ENCODE data around the gene NHLH2.

DNA sequence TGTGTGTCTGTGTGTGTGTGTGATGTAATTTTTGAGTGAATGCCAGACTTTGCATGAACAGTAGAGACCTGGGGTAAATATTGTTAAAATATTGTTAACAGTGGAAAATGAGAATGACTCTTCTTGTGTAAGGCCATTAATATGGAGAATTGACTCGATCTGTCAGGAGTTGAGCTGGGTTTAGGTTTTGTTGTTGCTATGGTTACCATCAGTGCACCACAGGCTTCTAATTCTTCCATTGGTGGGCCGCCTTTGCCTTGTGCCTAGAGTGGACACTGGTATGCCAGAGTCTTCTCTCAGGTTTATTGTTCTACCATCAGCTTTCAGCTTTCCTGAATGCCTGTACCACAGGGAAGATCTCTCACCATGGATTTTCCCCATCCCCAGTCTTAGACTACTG, 10.0 kb upstream of the NHLH2 start:
- TF ChIP-seq, protein P1, sequence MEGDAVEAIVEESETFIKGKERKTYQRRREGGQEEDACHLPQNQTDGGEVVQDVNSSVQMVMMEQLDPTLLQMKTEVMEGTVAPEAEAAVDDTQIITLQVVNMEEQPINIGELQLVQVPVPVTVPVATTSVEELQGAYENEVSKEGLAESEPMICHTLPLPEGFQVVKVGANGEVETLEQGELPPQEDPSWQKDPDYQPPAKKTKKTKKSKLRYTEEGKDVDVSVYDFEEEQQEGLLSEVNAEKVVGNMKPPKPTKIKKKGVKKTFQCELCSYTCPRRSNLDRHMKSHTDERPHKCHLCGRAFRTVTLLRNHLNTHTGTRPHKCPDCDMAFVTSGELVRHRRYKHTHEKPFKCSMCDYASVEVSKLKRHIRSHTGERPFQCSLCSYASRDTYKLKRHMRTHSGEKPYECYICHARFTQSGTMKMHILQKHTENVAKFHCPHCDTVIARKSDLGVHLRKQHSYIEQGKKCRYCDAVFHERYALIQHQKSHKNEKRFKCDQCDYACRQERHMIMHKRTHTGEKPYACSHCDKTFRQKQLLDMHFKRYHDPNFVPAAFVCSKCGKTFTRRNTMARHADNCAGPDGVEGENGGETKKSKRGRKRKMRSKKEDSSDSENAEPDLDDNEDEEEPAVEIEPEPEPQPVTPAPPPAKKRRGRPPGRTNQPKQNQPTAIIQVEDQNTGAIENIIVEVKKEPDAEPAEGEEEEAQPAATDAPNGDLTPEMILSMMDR (IDR thresholded peaks at IDR 0.05 in 2 of 3, conservative IDR thresholded peaks at IDR 0.05 in 1 of 3; ENCODE audit: control insufficient read depth in 2 of 3, extremely low read depth in 1 of 3, insufficient read depth in 1 of 3, low read depth in 3 of 3, low read length in 3 of 3) = no peak
- TF ChIP-seq RELA (IDR thresholded peaks at IDR 0.05; ENCODE audit: borderline replicate concordance, partially characterized antibody) (no peak), POLR2AphosphoS5 (IDR thresholded peaks at IDR 0.05; ENCODE audit: low read length) (no peak), SP1 (IDR thresholded peaks at IDR 0.05; ENCODE audit: low read depth, low read length) (no peak), SMARCA5 (IDR thresholded peaks at IDR 0.05) (no peak), ZZZ3 (IDR thresholded peaks at IDR 0.05; ENCODE audit: control insufficient read depth, insufficient read length, low read depth) (no peak), MYB (IDR thresholded peaks at IDR 0.05; ENCODE audit: borderline replicate concordance, low read depth, low read length) (no peak), HDAC6 (IDR thresholded peaks at IDR 0.05; ENCODE audit: unreplicated experiment) (no peak), PML (IDR thresholded peaks at IDR 0.05; ENCODE audit: low read length) (no peak), IKZF1 (conservative IDR thresholded peaks at IDR 0.05) (no peak), ETV6 (conservative IDR thresholded peaks at IDR 0.05 in 1 of 2, IDR thresholded peaks at IDR 0.05 in 1 of 2; ENCODE audit: borderline replicate concordance in 1 of 2, low read depth in 1 of 2) (no peak)
- TF ChIP-seq, protein P2, sequence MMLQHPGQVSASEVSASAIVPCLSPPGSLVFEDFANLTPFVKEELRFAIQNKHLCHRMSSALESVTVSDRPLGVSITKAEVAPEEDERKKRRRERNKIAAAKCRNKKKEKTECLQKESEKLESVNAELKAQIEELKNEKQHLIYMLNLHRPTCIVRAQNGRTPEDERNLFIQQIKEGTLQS (IDR thresholded peaks at IDR 0.05; ENCODE audit: borderline replicate concordance, extremely low read depth, low read depth, low read length) = no peak

Data from GM12878 (cell line).